SK-N-SH (cell line): ENCODE measurements around the gene USP32.

ENCODE experiments used
- MXI1 ChIP-seq: IDR thresholded peaks from 2 replicates; pipeline ENCODE4 v1.6.1; 2012; ENCODE audit warnings: mild to moderate bottlenecking, low read depth, low read length, improper control_type of control experiment
- NFIC ChIP-seq: IDR thresholded peaks from 2 replicates; pipeline ENCODE4 v1.4.0; 2012; ENCODE audit warnings: borderline replicate concordance
- NRF1 ChIP-seq: IDR thresholded peaks from 2 replicates; pipeline ENCODE4 v1.6.1; 2012; ENCODE audit warnings: low read depth, mild to moderate bottlenecking, low read length
- POLR2AphosphoS5 ChIP-seq: IDR thresholded peaks from 2 replicates; pipeline ENCODE4 v1.6.1; 2012; ENCODE audit warnings: low read depth, low read length
- RAD21 ChIP-seq: IDR thresholded peaks from 2 replicates; pipeline ENCODE4 v1.6.1; 2012; ENCODE audit warnings: mild to moderate bottlenecking, low read length
- TAF1 ChIP-seq: IDR thresholded peaks from 2 replicates; pipeline ENCODE4 v1.6.1; 2012; ENCODE audit warnings: low read depth, mild to moderate bottlenecking, low read length, moderate library complexity, borderline replicate concordance
- TF ChIP-seq, protein P1 (sequence below): fragments of 200-600 bp; sonication (generic); IDR thresholded peaks from 2 replicates; pipeline ENCODE4 v1.6.1; 2017; ENCODE audit warnings: antibody characterized with exemption, mild to moderate bottlenecking, moderate library complexity

DNA sequence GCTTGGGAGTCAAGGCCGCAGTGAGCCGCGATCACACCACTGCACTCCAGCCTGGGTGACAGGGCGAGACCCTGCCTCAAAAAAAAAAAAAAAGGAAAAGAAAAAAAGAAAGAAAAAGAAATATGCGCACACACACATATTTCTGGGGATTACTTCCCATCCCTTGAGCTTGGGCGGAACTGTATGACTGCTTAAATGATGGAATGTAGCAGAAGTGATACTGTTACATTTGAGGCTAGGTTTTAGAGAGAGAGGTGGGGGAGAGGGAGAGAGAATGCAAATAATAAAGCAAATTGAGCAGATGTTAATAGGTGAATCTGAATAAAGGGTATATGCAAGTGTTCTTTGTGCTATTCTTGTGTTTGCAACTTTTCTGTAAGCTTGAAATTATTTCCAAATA lies 12.0 kb upstream of the USP32 start:
- TF ChIP-seq NRF1 (no peak), RAD21 (no peak), TAF1 (no peak), NFIC (no peak), MXI1 (no peak), POLR2AphosphoS5 (no peak)
- TF ChIP-seq, protein P1, sequence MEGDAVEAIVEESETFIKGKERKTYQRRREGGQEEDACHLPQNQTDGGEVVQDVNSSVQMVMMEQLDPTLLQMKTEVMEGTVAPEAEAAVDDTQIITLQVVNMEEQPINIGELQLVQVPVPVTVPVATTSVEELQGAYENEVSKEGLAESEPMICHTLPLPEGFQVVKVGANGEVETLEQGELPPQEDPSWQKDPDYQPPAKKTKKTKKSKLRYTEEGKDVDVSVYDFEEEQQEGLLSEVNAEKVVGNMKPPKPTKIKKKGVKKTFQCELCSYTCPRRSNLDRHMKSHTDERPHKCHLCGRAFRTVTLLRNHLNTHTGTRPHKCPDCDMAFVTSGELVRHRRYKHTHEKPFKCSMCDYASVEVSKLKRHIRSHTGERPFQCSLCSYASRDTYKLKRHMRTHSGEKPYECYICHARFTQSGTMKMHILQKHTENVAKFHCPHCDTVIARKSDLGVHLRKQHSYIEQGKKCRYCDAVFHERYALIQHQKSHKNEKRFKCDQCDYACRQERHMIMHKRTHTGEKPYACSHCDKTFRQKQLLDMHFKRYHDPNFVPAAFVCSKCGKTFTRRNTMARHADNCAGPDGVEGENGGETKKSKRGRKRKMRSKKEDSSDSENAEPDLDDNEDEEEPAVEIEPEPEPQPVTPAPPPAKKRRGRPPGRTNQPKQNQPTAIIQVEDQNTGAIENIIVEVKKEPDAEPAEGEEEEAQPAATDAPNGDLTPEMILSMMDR = no peak
